Large intestine (tissue), 3 donors: ENCODE measurements around the gene CFAP410. TPM values are rescaled to one million over a fixed set of nuclear protein-coding genes. Genes with fewer than 3 reads are reported as not detected.

Source experiments
- DNase-seq, 2 donors: peaks; one replicate each; pipeline versions ENCODE4 v3.0.0 to v3.0.0-alpha.2; 2013
- H3K27ac ChIP-seq: one replicate; pipeline ENCODE4 v1.5.1; 2013; ENCODE audit warnings: low read length
- H3K27me3 ChIP-seq: 2 replicates; pipeline ENCODE4 v1.6.1; 2013; ENCODE audit warnings: low read length; ENCODE audit not compliant: control insufficient read depth, insufficient read depth
- H3K36me3 ChIP-seq: 2 replicates; pipeline ENCODE4 v1.6.1; 2013; ENCODE audit warnings: low read length; ENCODE audit not compliant: control insufficient read depth, insufficient read depth
- H3K4me1 ChIP-seq: one replicate; pipeline ENCODE4 v1.6.1; 2013; ENCODE audit warnings: low read length; ENCODE audit not compliant: control insufficient read depth, insufficient read depth
- H3K4me3 ChIP-seq: one replicate; pipeline ENCODE4 v1.5.1; 2013; ENCODE audit warnings: low read length
- H3K9me3 ChIP-seq: one replicate; pipeline ENCODE4 v1.6.1; 2013; ENCODE audit warnings: mild to moderate bottlenecking, low read depth, low read length, moderate library complexity; ENCODE audit not compliant: control insufficient read depth
- WGBS: methylation state at CpG from one replicate; pipeline ENCODE4 v1.1.5; 2013; ENCODE audit warnings: low lambda C conversion rate; ENCODE audit not compliant: insufficient coverage; 5-methylcytosine and 5-hydroxymethylcytosine counted together
- polyA plus RNA-seq: library from polyadenylated mRNA; unstranded; fragments of 120-200 nt; gene quantifications from one replicate; pipeline ENCODE4 v1.2.1, GENCODE V29; 2013

The CFAP410 gene
- polyA plus RNA-seq, 1 donor, result 33.0 TPM

DNA sequence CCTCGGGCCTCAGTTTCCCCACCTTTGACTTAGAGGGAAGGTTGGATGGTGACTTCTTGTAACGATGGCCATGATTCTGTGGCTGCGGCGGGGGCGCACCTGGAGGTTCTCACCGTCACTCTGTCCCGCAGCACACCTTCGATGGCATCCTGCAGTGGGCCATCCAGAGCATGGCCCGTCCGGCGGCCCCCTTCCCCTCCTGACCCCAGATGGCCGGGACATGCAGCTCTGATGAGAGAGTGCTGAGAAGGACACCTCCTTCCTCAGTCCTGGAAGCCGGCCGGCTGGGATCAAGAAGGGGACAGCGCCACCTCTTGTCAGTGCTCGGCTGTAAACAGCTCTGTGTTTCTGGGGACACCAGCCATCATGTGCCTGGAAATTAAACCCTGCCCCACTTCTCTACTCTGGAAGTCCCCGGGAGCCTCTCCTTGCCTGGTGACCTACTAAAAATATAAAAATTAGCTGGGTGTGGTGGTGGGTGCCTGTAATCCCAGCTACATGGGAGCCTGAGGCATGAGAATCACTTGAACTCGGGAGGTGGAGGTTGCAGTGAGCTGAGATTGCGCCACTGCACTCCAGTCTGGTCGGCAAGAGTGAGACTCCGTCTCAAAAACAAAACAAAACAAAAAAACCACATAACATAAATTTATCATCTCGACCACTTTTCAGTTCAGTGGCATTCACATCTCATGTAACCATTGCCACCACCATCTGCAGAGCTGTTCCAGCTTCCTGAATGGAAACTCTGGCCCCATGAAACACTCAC is 41.5 kb downstream of the CFAP410 start:
- Histone ChIP-seq H3K9me3 (no peaks in the 10 kb centered on the region), H3K4me3 (no peak overlapping the region), H3K27ac (peak overlapping the region; percentile 15), H3K36me3 (no peaks in the 10 kb centered on the region), H3K27me3 (no peaks in the 10 kb centered on the region), H3K4me1 (peaks cover 21% of the 10 kb centered on the region)
- peak; percentile 84 to 85 for DNase-seq
- no CpG with 5 or more reads among the region's 22 CpGs for WGBS

- no CpG with 5 or more reads among the region's 13 CpGs for WGBS
- H3K9me3 ChIP-seq, result no peaks in the 10 kb centered on the region
- H3K4me3 ChIP-seq, result no peak overlapping the region
- H3K27me3 ChIP-seq, result no peaks in the 10 kb centered on the region
- H3K4me1 ChIP-seq, result peaks cover 13% of the 10 kb centered on the region
- no peak for DNase-seq
- no peak overlapping the region for H3K27ac ChIP-seq
- no peaks in the 10 kb centered on the region for H3K36me3 ChIP-seq
Observed at GRCh38 chr21:44296916-44297315, 42.3 kb downstream of the CFAP410 start.

- H3K27ac ChIP-seq, result no peak overlapping the region
- H3K4me3 ChIP-seq, result no peak overlapping the region
- WGBS, result no CpG with 5 or more reads among the region's 12 CpGs
- DNase-seq, result no peak
- H3K27me3 ChIP-seq, result no peaks in the 10 kb centered on the region
- H3K9me3 ChIP-seq, result no peaks in the 10 kb centered on the region
- peaks cover 6% of the 10 kb centered on the region for H3K4me1 ChIP-seq
- no peaks in the 10 kb centered on the region for H3K36me3 ChIP-seq
Observed at GRCh38 chr21:44296103-44296519, 43.1 kb downstream of the CFAP410 start.

DNA sequence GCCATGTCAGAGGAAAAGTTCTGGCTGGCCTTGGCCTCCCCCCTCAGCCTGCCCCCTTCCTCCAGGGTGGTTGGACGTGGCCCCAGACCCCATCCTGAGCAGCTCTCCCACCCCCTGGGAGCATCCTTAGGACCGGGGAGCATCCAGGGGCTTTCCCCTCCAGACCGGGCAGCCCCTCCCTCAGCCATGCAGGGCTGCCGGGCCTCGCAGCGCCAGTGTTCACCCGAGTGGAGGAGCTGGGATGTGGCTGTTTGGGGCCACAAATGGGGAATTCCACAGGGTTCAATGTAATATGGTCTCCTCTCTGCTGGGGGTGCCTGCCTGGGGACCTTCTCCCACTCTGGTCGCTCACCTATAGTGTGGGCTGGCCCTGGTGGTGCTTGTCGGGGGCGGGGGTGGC is 43.5 kb downstream of the CFAP410 start:
- no peaks in the 10 kb centered on the region for H3K36me3 ChIP-seq
- no peak overlapping the region for H3K4me3 ChIP-seq
- no peaks in the 10 kb centered on the region for H3K27me3 ChIP-seq
- H3K27ac ChIP-seq, result no peak overlapping the region
- WGBS, result no CpG with 5 or more reads among the region's 10 CpGs
- peaks cover 6% of the 10 kb centered on the region for H3K4me1 ChIP-seq
- DNase-seq, result no peak
- no peaks in the 10 kb centered on the region for H3K9me3 ChIP-seq

DNA sequence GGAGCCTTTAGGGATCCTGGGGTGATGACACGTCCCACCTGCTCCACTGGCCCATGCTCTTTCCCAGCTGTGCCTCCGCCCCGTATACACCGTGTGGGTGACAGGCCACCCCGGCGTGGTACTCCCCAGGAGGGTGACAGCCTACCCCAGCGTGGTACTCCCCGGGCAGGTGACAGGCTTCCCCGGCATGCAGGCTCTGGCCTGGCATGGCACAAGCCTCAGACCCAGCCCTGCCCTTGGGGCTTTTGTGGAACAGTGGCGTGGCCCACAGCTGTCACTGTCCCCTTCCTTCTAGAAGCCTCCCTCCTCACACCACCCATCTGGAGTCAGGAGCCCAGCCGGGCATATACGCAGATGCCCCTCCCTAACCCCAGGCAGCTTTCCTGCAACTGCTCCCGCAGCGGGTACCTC is 44.0 kb downstream of the CFAP410 start:
- no CpG with 5 or more reads among the region's 14 CpGs for WGBS
- no peaks in the 10 kb centered on the region for H3K27me3 ChIP-seq
- no peaks in the 10 kb centered on the region for H3K9me3 ChIP-seq
- H3K27ac ChIP-seq, result no peak overlapping the region
- DNase-seq, result no peak
- no peaks in the 10 kb centered on the region for H3K36me3 ChIP-seq
- peaks cover 6% of the 10 kb centered on the region for H3K4me1 ChIP-seq
- no peak overlapping the region for H3K4me3 ChIP-seq

GRCh38 chr21:44294391-44295162 is 44.6 kb downstream of the CFAP410 start:
- no CpG with 5 or more reads among the region's 26 CpGs for WGBS
- H3K36me3 ChIP-seq, result no peaks in the 10 kb centered on the region
- no peak for DNase-seq
- H3K4me3 ChIP-seq, result no peak overlapping the region
- H3K27ac ChIP-seq, result no peak overlapping the region
- H3K9me3 ChIP-seq, result no peaks in the 10 kb centered on the region
- no peaks in the 10 kb centered on the region for H3K27me3 ChIP-seq
- peaks cover 6% of the 10 kb centered on the region for H3K4me1 ChIP-seq

DNA sequence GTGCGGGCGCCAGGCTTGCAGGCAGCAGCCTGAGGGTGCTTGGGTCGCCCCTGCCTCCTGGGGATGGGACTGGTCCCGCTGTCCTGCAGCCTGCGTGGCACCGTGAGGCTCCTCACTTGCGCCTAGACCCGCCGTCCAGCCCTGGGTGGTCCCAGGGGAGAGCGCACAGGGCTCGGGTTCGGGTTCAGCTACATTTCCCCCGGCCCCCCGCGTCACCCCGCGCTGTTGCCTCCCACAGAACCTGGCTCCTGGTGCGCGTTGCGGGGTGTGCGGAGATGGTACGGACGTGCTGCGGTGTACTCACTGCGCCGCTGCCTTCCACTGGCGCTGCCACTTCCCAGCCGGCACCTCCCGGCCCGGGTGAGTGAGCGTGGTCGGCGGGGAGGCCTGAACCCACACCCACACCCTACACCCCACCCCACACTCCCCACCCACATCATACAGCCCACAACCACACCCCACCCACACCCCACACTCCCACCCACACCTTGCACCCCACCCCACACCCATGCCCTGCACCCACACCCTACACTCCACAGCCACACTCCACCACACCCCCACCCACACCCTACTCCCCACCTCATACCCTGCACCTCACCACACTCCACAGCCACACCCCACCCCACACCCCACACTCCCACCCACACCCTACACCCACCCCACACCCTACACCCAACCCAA is 45.5 kb downstream of the CFAP410 start:
- H3K4me1 ChIP-seq, result peaks cover 3% of the 10 kb centered on the region
- no peaks in the 10 kb centered on the region for H3K36me3 ChIP-seq
- H3K4me3 ChIP-seq, result no peak overlapping the region
- no peaks in the 10 kb centered on the region for H3K9me3 ChIP-seq
- no peak for DNase-seq
- H3K27ac ChIP-seq, result no peak overlapping the region
- no CpG with 5 or more reads among the region's 33 CpGs for WGBS
- H3K27me3 ChIP-seq, result no peaks in the 10 kb centered on the region

GRCh38 chr21:44292812-44293195 is 46.4 kb downstream of the CFAP410 start:
- Histone ChIP-seq H3K4me3 (no peak overlapping the region), H3K27ac (no peak overlapping the region), H3K27me3 (no peaks in the 10 kb centered on the region), H3K36me3 (no peaks in the 10 kb centered on the region), H3K4me1 (peaks cover 3% of the 10 kb centered on the region), H3K9me3 (no peaks in the 10 kb centered on the region)
- WGBS, result no CpG with 5 or more reads among the region's 15 CpGs
- DNase-seq, result no peak

DNA sequence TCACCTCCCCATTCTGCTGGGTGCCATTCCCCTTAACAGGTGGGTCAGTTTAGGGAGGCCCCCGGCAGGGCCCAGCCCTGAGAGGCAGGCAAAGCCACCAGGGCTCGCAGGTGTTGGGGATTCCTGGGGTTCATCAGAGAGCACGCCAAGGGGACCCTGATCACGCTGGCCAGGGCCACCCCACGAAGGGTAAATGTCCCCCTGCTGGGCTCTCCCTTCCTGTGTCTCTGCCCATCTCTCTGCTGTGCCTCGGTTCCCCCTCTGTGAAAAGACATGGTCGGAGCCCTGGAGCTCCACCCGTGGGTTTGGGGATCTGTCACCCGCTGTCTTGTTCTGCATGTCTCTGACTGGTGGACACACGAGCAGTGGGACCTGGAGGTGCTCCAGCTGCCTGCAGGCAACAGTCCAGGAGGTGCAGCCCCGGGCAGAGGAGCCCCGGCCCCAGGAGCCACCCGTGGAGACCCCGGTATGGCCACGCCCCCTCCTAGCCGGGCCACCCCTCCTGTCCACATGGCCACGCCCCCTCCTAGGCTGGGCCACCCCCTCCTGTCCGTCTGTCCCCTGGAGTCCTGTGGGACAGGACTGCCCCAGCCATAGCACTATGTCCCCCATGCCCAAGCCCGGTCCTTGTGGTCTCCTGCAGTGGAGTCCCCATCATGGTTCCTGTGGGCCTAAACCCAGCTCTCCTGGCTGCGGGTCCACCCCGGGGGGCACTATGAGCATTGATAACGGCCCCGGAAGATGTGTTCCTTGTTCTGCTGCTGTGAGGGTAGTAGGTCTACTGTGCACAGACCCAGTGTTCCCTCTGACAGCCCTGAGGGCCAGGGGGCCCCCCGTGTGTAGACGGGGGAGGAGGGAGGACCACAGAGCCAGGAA is 47.0 kb downstream of the CFAP410 start:
- no peaks in the 10 kb centered on the region for H3K4me1 ChIP-seq
- H3K4me3 ChIP-seq, result no peak overlapping the region
- H3K27me3 ChIP-seq, result no peaks in the 10 kb centered on the region
- no peaks in the 10 kb centered on the region for H3K9me3 ChIP-seq
- H3K36me3 ChIP-seq, result no peaks in the 10 kb centered on the region
- DNase-seq, result no peak
- no CpG with 5 or more reads among the region's 25 CpGs for WGBS
- H3K27ac ChIP-seq, result no peak overlapping the region
